HL-60 (cell line): ENCODE results near the gene TRIM67.

Experiments used
- DNase-seq, 2 experiments: peaks; one replicate each; pipeline ENCODE4 v3.0.0-alpha.2; 2010 to 2020; ENCODE audit warnings: low read depth in 1 of 2, low spot score in 1 of 2
- H3K27ac ChIP-seq: fragments of 250-450 bp; sonication (Bioruptor Pico); replicated peaks from 2 replicates; pipeline ENCODE4 v1.5.1; 2020; ENCODE audit warnings: mild to moderate bottlenecking, moderate library complexity
- H3K27me3 ChIP-seq: fragments of 250-450 bp; sonication (Bioruptor Pico); 2 replicates; pipeline ENCODE4 v1.5.1; 2021; ENCODE audit warnings: mild to moderate bottlenecking, moderate library complexity; ENCODE audit not compliant: insufficient read depth, poor library complexity, severe bottlenecking
- H3K4me3 ChIP-seq: replicated peaks from 2 replicates; pipeline ENCODE4 v1.5.1; 2011; ENCODE audit warnings: mild to moderate bottlenecking, control low read depth, low read length; ENCODE audit not compliant: insufficient read depth
- GABPA ChIP-seq: IDR thresholded peaks from 2 replicates; pipeline ENCODE4 v1.6.1; 2012; ENCODE audit warnings: low read depth
- POLR2AphosphoS5 ChIP-seq: IDR thresholded peaks from 2 replicates; pipeline ENCODE4 v1.6.1; 2012; ENCODE audit warnings: low read depth
- SPI1 ChIP-seq: IDR thresholded peaks from 2 replicates; pipeline ENCODE4 v1.6.1; 2012; ENCODE audit warnings: low read depth, mild to moderate bottlenecking, borderline replicate concordance
- TF ChIP-seq, protein P1 (sequence below): IDR thresholded peaks from one replicate; pipeline ENCODE4 v1.5.1; 2011; ENCODE audit warnings: low read length, control low read depth, inconsistent platforms; ENCODE audit not compliant: insufficient read depth
- TF ChIP-seq, protein P2 (sequence below): IDR thresholded peaks from 2 replicates; pipeline ENCODE4 v1.6.1; 2012; ENCODE audit warnings: low read depth; ENCODE audit not compliant: insufficient replicate concordance

Gene TRIM67

DNA sequence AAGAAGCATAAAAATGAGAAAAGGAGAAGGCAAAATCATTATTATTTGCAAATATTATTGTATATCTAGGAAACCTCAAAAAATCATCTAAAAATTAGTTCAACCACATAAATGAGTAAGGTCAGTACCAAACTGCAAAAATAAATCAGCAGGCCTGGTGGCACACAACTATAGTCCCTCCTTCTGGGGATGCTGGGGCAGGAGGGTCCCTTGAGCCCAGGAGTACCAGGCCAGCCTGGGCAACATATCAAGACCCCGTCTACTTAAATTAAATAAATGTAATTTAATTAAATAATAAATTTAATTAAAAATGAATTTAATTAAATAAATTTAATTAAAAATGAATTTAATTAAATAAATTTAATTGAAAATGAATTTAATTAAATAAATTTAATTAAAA, 40.3 kb upstream of the TRIM67 start:
- Histone ChIP-seq H3K4me3 (no peak overlapping the region), H3K27me3 (no peaks in the 10 kb centered on the region), H3K27ac (no peak overlapping the region)
- DNase-seq: no peak
- TF ChIP-seq GABPA: no peak
- no peak for TF ChIP-seq SPI1
- TF ChIP-seq POLR2AphosphoS5: no peak
- TF ChIP-seq, protein P1, sequence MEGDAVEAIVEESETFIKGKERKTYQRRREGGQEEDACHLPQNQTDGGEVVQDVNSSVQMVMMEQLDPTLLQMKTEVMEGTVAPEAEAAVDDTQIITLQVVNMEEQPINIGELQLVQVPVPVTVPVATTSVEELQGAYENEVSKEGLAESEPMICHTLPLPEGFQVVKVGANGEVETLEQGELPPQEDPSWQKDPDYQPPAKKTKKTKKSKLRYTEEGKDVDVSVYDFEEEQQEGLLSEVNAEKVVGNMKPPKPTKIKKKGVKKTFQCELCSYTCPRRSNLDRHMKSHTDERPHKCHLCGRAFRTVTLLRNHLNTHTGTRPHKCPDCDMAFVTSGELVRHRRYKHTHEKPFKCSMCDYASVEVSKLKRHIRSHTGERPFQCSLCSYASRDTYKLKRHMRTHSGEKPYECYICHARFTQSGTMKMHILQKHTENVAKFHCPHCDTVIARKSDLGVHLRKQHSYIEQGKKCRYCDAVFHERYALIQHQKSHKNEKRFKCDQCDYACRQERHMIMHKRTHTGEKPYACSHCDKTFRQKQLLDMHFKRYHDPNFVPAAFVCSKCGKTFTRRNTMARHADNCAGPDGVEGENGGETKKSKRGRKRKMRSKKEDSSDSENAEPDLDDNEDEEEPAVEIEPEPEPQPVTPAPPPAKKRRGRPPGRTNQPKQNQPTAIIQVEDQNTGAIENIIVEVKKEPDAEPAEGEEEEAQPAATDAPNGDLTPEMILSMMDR: no peak
- TF ChIP-seq, protein P2, sequence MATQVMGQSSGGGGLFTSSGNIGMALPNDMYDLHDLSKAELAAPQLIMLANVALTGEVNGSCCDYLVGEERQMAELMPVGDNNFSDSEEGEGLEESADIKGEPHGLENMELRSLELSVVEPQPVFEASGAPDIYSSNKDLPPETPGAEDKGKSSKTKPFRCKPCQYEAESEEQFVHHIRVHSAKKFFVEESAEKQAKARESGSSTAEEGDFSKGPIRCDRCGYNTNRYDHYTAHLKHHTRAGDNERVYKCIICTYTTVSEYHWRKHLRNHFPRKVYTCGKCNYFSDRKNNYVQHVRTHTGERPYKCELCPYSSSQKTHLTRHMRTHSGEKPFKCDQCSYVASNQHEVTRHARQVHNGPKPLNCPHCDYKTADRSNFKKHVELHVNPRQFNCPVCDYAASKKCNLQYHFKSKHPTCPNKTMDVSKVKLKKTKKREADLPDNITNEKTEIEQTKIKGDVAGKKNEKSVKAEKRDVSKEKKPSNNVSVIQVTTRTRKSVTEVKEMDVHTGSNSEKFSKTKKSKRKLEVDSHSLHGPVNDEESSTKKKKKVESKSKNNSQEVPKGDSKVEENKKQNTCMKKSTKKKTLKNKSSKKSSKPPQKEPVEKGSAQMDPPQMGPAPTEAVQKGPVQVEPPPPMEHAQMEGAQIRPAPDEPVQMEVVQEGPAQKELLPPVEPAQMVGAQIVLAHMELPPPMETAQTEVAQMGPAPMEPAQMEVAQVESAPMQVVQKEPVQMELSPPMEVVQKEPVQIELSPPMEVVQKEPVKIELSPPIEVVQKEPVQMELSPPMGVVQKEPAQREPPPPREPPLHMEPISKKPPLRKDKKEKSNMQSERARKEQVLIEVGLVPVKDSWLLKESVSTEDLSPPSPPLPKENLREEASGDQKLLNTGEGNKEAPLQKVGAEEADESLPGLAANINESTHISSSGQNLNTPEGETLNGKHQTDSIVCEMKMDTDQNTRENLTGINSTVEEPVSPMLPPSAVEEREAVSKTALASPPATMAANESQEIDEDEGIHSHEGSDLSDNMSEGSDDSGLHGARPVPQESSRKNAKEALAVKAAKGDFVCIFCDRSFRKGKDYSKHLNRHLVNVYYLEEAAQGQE: no peak

DNA sequence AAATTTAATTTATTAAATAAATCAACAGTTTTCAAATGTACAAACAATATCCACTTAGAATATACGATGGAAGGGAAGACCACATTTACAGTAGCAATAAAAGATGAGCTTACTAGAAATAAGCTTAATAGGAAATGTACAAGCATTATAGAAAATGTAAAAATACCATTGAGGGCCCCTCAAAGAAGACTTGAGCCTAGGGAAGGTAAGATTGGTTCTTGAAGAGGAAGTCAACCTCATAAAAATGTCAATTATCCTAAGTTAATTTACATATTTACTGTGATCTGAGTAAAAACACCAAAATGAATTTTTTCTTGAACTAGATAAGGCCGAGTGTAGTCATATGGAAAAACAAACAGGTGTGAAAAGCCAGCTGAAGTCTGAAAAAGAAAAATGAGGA, 39.7 kb upstream of the TRIM67 start:
- Histone ChIP-seq H3K27me3 (no peaks in the 10 kb centered on the region), H3K27ac (no peak overlapping the region), H3K4me3 (no peak overlapping the region)
- no peak for DNase-seq
- TF ChIP-seq, protein P1: no peak
- TF ChIP-seq SPI1 (no peak), GABPA (no peak), POLR2AphosphoS5 (no peak)
- TF ChIP-seq, protein P2: no peak

GRCh38 chr1:231124746-231125145, 37.1 kb upstream of the TRIM67 start:
- DNase-seq: no peak
- TF ChIP-seq, protein P2: no peak
- no peak for TF ChIP-seq GABPA
- TF ChIP-seq POLR2AphosphoS5: no peak
- no peak for TF ChIP-seq SPI1
- TF ChIP-seq, protein P1: no peak
- Histone ChIP-seq H3K27ac (no peak overlapping the region), H3K4me3 (no peak overlapping the region), H3K27me3 (no peaks in the 10 kb centered on the region)
